Chondrocyte (in vitro differentiated cells): ENCODE results near the gene KRT38. TPM values are rescaled to one million over a fixed set of nuclear protein-coding genes. Genes with fewer than 3 reads are reported as not detected.

Source experiments
- DNase-seq: peaks from one replicate; pipeline ENCODE4 v3.0.0; 2021; ENCODE audit warnings: mixed read lengths, low spot score
- H3K27ac Mint-ChIP-seq: one replicate; pipeline ENCODE4 v1.8.0; 2021; ENCODE audit warnings: mild to moderate bottlenecking, moderate library complexity, mixed read lengths; ENCODE audit not compliant: unreplicated experiment
- H3K27me3 Mint-ChIP-seq: 2 replicates; pipeline ENCODE4 v1.8.0; 2021; ENCODE audit warnings: low read depth, mixed read lengths
- H3K36me3 Mint-ChIP-seq: 2 replicates; pipeline ENCODE4 v1.8.0; 2021; ENCODE audit warnings: low read depth, mixed read lengths
- H3K4me1 Mint-ChIP-seq: 2 replicates; pipeline ENCODE4 v1.8.0; 2021; ENCODE audit warnings: low read depth, mild to moderate bottlenecking, mixed read lengths
- H3K4me3 Mint-ChIP-seq: one replicate; pipeline ENCODE4 v1.8.0; 2021; ENCODE audit warnings: mild to moderate bottlenecking, moderate library complexity, mixed read lengths; ENCODE audit not compliant: unreplicated experiment
- H3K9me3 Mint-ChIP-seq: 2 replicates; pipeline ENCODE4 v1.8.0; 2021; ENCODE audit warnings: low read depth, mixed read lengths
- total RNA-seq: library from RNA; stranded (reverse); gene quantifications from 3 replicates; pipeline ENCODE4 v1.2.1, GENCODE V29; 2021
- TF ChIP-seq, protein P1 (sequence below): fragments of 200-600 bp; sonication (generic); IDR thresholded peaks from 2 replicates; pipeline ENCODE4 v1.5.0; 2021; ENCODE audit warnings: antibody characterized with exemption, mild to moderate bottlenecking, moderate library complexity

KRT38 gene
- total RNA-seq, 1 donor from 2014 or later = not detected

GRCh38 chr17:41467561-41467960, 26.8 kb upstream of the KRT38 start:
- DNase-seq = no peak
- Mint-ChIP-seq H3K27me3 (no peaks in the 10 kb centered on the region), H3K36me3 (peaks cover 10% of the 10 kb centered on the region), H3K4me1 (peaks cover 13% of the 10 kb centered on the region), H3K4me3 (no peak overlapping the region), H3K9me3 (peaks cover 29% of the 10 kb centered on the region), H3K27ac (no peak overlapping the region)
- TF ChIP-seq, protein P1, sequence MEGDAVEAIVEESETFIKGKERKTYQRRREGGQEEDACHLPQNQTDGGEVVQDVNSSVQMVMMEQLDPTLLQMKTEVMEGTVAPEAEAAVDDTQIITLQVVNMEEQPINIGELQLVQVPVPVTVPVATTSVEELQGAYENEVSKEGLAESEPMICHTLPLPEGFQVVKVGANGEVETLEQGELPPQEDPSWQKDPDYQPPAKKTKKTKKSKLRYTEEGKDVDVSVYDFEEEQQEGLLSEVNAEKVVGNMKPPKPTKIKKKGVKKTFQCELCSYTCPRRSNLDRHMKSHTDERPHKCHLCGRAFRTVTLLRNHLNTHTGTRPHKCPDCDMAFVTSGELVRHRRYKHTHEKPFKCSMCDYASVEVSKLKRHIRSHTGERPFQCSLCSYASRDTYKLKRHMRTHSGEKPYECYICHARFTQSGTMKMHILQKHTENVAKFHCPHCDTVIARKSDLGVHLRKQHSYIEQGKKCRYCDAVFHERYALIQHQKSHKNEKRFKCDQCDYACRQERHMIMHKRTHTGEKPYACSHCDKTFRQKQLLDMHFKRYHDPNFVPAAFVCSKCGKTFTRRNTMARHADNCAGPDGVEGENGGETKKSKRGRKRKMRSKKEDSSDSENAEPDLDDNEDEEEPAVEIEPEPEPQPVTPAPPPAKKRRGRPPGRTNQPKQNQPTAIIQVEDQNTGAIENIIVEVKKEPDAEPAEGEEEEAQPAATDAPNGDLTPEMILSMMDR = no peak

DNA sequence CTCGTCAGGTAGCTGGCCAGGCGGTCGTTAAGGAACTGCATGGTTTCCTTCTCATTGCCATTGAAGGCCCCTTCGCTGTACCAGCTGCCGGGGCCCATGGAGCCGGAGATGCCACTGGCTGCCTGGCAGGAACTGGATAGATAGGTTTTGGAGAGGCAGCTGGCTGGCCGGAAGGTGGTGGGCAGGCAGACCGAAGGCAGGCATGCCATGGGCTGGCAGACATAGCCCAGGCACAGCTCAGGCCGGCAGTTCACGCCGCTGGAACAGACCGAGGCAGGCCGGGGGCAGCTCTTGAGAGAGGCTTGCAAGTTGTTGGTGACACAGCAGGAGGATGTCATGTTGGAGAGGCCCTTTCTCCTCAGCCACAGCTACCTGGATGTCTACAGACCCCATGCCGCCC, 26.2 kb upstream of the KRT38 start, which contains the start of gene KRT32:
Gene KRT32 (minus strand): TSS at position 399 of the 400 bp plus-strand sequence. CDS start 61 bp downstream, at position 338.
- H3K4me1 Mint-ChIP-seq = peaks cover 13% of the 10 kb centered on the region
- H3K9me3 Mint-ChIP-seq = peaks cover 26% of the 10 kb centered on the region
- no peaks in the 10 kb centered on the region for H3K27me3 Mint-ChIP-seq
- TF ChIP-seq, protein P1 = no peak
- H3K27ac Mint-ChIP-seq = no peak within 1 kb of the TSS
- H3K4me3 Mint-ChIP-seq = no peak within 1 kb of the TSS
- no peak for DNase-seq
- peaks cover 10% of the 10 kb centered on the region for H3K36me3 Mint-ChIP-seq

GRCh38 chr17:41464682-41465081, 23.9 kb upstream of the KRT38 start:
- TF ChIP-seq, protein P1 = no peak
- Mint-ChIP-seq H3K9me3 (peaks cover 14% of the 10 kb centered on the region), H3K27me3 (peaks cover 9% of the 10 kb centered on the region), H3K4me1 (peaks cover 13% of the 10 kb centered on the region), H3K27ac (peak overlapping the region; percentile 45), H3K4me3 (no peak overlapping the region), H3K36me3 (no peaks in the 10 kb centered on the region)
- no peak for DNase-seq

DNA sequence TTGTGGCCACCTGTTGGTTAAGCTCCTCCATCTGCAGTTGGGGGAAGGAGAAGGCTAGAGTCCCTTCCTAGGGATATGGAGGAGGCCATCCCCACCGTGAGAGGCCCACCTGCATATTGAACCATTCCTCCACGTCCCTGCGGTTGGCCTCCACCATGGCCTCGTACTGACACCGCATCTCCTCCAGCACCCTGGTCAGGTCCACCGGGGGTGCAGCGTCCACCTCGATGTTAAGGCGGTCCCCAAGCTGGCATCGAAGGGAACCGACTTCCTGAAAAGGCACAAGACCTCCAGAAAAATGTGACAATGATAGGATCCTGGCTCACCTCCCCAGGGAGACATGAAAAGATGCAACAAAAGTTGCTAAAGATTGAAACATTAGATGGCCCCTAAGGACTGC, 23.4 kb upstream of the KRT38 start:
- peaks cover 11% of the 10 kb centered on the region for H3K9me3 Mint-ChIP-seq
- no peaks in the 10 kb centered on the region for H3K36me3 Mint-ChIP-seq
- no peak overlapping the region for H3K27ac Mint-ChIP-seq
- H3K4me3 Mint-ChIP-seq = no peak overlapping the region
- H3K4me1 Mint-ChIP-seq = peaks cover 13% of the 10 kb centered on the region
- DNase-seq = no peak
- H3K27me3 Mint-ChIP-seq = peaks cover 10% of the 10 kb centered on the region
- TF ChIP-seq, protein P1 = no peak

DNA sequence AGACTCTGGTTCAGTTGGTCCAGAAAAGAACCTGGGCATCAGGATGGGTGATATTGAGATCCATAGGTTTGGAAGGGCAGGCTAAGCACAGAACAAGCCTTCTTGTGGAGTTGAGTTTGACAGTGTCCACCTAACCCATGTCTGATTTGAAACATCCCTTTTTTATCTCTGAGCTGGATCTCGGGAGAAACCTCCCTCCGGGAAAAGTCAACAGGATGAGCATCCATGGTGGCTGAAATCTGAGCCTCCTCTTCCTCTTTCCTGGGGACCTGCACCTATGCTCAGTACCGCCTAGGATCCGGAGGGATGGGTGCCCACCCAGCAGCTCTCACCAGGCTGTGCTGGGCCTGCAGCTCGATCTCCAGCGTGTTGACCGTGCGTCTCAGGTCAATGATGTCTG, 23.0 kb upstream of the KRT38 start:
- TF ChIP-seq, protein P1 = no peak
- Mint-ChIP-seq H3K4me3 (no peak overlapping the region), H3K36me3 (no peaks in the 10 kb centered on the region), H3K9me3 (peaks cover 11% of the 10 kb centered on the region), H3K27ac (no peak overlapping the region), H3K4me1 (peaks cover 13% of the 10 kb centered on the region), H3K27me3 (peaks cover 10% of the 10 kb centered on the region)
- DNase-seq = no peak
